HuH-7 (cell line): ENCODE data around the gene BRPF1.

ENCODE experiments used
- DNase-seq: peaks from one replicate; pipeline ENCODE4 v3.0.0; 2011; ENCODE audit warnings: low spot score

BRPF1 gene

GRCh38 chr3:9701711-9702110, 29.8 kb upstream of the BRPF1 start:
- no peak for DNase-seq

GRCh38 chr3:9703240-9703639, 28.3 kb upstream of the BRPF1 start:
- no peak for DNase-seq

DNA sequence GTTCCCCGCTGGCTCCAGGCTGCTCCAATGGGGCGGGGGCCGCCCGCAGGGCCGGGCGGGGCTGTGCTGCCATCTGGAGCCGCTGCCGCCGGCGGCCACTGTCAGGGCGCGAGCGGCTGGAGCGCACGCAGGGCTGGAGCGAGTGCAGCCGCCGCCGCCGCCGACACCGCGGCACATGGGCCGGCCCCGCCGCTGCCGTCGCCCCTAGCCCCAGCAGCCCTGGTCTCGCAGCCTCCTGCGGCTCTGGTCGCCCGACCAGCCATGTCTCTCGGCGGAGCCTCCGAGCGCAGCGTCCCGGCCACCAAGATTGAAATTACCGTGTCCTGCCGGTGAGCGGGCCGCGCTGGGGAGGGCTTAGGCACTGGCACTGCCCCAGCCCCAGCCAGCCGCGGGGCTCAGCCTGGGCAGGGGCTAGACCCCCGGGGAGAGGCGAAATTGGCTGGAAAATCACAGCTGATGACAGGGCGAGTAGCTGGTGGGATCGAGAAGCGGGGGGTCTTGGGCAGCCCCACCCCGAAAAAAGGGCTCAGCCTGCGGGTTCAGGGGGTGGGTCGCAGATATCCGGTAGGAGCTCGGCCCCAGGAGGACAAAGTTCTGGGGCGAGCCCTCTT, 27.7 kb upstream of the BRPF1 start, which contains the start of gene CPNE9:
Gene CPNE9, plus strand, starts transcription at position 98 of the 611 bp plus-strand sequence. Its CDS starts 164 bp downstream, at position 262.
- DNase-seq = no peak

- DNase-seq = peak; percentile 85
These were observed 26.9 kb upstream of the BRPF1 start for GRCh38 chr3:9704347-9705322.

- DNase-seq = no peak
These were observed 21.3 kb upstream of the BRPF1 start for GRCh38 chr3:9710174-9710739.

GRCh38 chr3:9712415-9712814, 19.1 kb upstream of the BRPF1 start:
- DNase-seq = no peak

DNA sequence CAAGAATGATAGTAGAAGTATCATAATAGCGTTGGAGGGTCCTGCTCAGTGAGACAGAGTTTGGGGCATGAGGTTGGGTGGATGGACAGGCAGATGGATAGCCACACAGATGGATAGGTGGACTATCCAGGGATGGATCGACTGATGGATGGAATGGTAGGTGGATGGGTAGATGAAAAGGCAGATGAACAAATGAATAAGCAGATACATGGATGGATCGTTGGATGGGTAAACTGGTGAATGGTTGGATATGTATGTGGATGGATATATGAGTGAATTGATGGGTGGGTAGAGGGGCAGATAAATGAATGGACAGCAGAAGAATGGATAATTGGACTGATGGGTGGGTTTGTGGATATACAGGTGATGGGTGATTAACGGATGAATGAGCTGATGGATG, 18.4 kb upstream of the BRPF1 start:
- no peak for DNase-seq

DNA sequence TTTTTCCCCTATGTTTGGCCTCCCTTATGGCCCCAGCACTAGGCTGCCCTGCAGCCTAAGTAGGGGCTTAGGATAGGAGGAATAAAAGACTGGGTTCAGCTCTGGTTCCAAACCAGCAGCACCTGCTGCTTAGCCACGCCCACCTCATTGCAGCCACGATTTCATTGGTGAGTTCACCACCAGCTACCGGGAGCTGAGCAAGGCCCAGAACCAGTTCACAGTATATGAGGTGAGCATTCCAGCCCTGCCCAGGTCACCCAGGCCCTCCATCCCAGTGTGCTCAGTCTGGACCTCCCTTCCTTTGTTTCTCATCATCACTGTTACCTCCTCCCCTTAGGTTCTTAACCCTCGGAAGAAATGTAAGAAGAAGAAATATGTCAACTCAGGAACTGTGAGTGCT, 16.4 kb upstream of the BRPF1 start:
- no peak for DNase-seq

GRCh38 chr3:9715764-9716437, 15.6 kb upstream of the BRPF1 start:
- peak; percentile 71 for DNase-seq

DNA sequence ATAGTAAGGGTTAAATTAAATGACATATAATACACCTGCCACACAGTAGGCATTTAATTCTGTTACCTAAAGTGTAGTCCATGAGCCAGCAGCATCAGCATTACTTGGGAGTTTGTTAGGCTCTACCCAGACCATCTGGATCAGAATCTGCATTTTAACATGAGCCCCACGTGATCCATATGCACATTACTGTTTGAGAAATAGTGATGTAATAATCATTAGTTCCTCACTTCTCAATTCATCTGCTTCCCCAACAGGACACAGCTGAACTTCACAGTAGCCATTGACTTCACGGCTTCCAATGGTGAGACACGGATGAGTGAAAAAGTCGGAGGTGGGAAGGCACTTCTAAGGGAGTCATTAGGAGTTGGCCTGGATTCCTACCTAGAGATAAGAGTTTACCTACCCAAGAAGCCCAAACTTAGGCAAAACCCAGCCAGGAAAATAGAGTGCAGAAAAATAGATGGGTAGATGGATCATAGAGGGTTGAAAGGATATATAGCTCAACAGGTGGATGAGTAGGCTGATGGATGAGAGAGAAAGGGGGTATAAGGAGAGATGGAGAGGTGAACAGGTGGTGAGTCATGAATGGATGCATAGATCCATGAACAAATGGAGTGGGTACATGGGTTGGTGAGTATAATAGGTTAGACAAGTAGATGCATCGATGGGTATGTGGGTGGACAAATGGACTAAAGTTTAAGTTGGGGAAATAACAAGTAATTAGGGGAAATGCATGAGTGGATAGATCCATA, 14.6 kb upstream of the BRPF1 start:
- no peak for DNase-seq

- no peak for DNase-seq
These were observed 14.0 kb upstream of the BRPF1 start for GRCh38 chr3:9717563-9717962.

DNA sequence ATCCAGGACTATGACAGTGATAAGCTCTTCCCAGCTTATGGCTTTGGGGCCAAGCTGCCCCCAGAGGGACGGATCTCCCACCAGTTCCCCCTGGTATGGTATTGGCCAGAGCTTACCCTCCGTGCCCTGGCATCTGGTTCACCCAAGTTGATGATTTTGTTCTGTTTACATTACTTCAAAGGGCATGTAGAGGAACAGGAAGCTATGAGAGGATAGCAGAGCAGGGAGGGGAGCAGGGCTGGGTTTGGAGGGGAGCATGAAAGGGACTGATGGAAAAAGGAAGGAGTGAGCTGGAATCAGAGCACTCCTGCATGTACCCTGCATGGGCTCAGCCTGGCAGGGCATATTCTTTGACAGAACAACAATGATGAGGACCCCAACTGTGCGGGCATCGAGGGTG, 13.4 kb upstream of the BRPF1 start:
- no peak for DNase-seq

DNA sequence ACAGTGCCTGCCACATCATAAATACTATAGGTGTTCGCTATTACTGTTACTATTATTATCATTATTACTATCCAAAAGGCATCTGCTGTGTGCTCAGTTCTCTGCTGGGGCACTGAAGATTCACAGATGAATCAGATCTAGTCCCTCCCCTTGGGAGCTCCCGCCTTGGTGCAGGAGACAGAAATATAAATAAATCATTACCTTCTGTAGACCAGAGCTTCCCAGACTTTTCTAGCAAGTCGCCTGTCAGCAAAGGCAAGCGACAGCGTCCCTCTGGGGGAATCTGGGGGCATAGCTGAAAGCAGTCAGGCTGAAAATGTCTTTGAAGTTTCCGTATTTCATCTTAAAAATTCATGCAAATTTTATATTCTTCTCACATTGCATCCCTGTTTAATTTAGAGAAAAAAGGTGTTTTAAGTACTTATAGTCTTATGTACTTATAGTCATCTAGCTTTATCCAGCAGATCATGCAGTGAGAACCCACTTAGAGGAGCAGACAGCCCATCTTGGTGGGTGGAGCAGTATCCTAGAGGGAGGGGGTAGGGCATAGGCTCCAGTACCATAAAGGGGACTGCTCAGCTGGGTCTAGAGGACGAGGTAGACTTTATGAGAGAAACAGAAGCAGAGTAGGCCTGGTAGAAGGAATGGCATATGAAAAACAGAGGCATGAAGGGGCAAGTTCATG, 10.4 kb upstream of the BRPF1 start:
- no peak for DNase-seq

GRCh38 chr3:9721700-9722060, 9.9 kb upstream of the BRPF1 start:
- DNase-seq = no peak

GRCh38 chr3:9725775-9726515, 5.6 kb upstream of the BRPF1 start:
- DNase-seq = no peak

- DNase-seq = peak; percentile 81
These were observed 4.4 kb upstream of the BRPF1 start for GRCh38 chr3:9727041-9727595.

DNA sequence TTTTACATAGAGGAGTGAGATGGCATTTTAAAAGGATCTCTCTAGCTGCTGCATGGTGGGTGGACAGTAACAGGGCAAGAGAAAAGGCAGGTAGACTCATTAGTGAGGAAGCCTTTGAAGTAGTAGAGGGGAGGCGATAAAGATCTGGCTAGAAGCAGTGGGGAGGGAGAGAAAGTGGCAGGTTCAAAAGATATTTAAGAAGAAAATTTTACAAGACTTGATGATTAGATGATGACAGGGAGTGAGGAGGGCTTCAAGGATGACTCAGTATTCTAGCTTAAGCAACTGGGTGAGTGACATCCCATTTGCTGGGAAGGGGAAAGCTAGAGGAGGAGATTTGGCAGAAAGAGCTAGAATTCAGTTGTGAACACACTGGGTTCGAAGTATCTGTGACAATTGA, 3.8 kb upstream of the BRPF1 start:
- DNase-seq = no peak

DNA sequence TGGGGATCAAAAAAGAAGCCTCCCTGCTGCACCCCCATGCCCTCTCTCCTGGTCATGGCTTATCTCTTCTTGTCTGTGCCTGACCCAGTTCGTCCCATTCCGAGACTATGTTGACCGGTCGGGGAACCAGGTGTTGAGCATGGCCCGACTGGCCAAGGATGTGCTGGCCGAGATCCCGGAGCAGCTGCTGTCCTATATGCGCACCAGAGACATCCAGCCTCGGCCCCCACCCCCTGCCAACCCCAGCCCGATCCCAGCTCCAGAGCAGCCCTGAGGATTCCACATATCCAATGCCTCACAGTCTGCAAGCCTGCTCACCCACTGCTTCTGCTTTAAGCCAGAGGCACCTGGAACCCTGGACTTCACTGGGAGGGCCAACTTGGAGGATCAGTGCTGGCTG, 2.1 kb upstream of the BRPF1 start:
- DNase-seq = no peak

DNA sequence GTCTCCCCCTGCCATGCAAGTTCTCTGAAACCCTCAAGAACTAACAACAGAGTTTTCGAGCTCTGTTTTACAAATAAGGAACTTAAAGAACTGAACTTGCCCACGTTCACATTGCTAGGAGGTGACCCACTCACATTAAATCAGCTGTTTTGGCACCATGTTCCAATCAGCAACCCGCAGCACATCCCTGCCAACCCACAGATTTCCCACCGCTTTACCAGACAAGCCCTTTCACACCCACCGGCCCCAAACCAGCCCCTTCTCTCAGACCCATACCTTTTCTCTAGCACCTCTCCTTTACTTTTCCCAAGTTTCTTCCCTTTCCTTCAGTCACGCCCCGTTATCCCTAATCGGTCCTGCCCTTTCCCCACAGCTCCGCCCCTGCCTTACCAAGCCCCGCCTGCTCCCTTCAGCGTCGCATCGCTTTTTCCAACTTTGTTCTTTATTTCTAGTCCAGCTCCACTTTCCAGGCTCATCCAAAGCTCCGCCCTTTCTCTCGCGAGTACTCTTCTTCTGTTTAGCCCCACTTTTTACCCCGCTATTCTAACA, 804 bp upstream of the BRPF1 start:
- DNase-seq = peak; percentile 87
